Astrocyte of the spinal cord (primary cell): ENCODE measurements around the gene BUB3.

Source experiments
- DNase-seq: peaks from one replicate; pipeline ENCODE4 v3.0.0; 2011; ENCODE audit warnings: low read depth, low spot score
- H3K4me3 ChIP-seq: 2 replicates; pipeline ENCODE4 v1.5.1; 2011; ENCODE audit warnings: low read depth, mild to moderate bottlenecking, low read length, moderate library complexity
- CTCF ChIP-seq: IDR thresholded peaks from 2 replicates; pipeline ENCODE4 v1.5.1; 2012; ENCODE audit warnings: low read depth, mild to moderate bottlenecking, low read length, inconsistent platforms
- in situ Hi-C: cut with HindIII; loops from 2 replicates; pipeline ENCODE4 v1.10.0; 2017; ENCODE audit warnings: low sequenced_read_pairs

BUB3 gene

DNA sequence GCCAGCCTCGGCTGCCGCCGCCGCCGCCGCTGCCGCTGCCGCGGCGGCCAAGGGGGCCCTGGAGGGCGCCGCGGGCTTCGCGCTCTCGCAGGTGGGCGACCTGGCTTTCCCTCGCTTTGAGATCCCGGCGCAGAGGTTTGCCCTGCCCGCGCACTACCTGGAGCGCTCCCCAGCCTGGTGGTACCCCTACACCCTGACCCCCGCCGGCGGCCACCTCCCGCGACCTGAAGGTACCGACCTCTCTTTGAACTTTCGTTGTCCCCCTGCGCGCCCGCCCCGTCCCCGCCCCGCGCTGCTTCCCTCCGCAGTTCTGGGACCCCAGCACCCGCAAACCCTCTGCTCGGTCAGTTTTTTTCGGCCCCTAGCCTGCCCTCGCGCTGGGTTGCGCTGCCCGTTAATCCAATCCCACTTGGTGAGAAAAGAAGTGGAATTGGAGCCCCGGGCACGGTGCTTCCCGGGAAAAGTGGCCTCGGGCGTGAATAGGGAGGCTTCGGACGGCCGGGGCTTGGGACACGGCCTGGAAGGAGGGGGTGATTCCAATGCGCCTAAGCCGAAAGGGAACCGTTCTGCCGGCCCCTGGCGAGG is 17.9 kb upstream of the BUB3 start:
- DNase-seq: no peak
- TF ChIP-seq CTCF: no peak
- in situ Hi-C loops: no loop called here
- no peak overlapping the region for H3K4me3 ChIP-seq

GRCh38 chr10:123136806-123137642 is 17.2 kb upstream of the BUB3 start:
- DNase-seq: no peak
- no peak overlapping the region for H3K4me3 ChIP-seq
- TF ChIP-seq CTCF: no peak
- in situ Hi-C loops: no loop called here

DNA sequence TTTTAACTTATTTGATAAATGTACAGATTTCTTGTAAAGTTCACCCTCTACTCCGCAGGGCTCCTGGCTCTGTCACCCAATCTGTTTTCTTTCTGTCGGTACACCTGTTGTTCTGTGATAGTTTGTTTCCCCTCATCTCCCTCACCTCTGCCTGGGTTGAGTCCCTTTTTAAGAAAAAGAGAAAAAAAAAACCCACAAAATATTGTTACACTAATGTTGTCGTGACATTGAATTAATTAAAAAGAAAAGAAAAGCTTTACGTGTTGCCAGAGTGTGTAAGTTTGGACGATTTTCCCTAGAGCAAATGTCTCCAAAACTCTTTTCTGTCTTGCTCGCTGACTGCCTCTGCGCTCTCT is 15.1 kb upstream of the BUB3 start:
- in situ Hi-C loops: no loop called here
- no peak for TF ChIP-seq CTCF

DNA sequence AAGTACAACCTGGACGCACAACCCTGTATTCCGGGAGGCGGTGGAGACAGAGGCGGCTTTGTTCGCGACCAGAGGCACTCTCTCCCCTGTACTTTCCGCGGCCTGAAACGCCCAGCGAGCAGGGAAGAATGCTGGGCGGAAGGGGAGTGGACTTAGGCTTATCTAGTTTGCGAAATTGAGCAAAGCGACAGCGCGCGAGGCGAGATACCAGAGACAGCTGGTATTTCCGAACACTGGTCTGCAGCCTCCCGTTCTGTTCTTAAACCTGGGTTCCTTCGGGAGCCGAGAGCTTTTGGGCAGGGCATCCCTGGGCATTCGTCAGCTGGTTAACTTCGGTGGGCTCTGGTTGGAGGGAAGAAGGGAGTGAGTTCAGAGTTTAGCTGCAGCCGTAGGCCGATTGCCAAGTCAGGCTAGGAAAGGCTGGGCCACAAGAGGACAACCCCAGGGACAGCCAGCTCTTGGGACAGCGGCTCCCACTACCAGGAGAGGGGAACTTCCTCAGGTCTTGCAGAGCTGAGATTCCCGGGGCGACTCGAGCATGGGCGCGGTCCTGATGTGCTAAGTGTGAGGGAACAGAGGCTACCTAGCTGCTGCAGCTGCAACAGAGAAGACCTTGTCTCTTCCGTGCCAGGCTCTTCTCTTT is 14.6 kb upstream of the BUB3 start:
- no peak for TF ChIP-seq CTCF
- no peak for DNase-seq
- no peak overlapping the region for H3K4me3 ChIP-seq
- in situ Hi-C loops: no loop called here

More for the DNA sequence above, 15.1 kb upstream of the BUB3 start:
- DNase-seq: no peak
- no peak overlapping the region for H3K4me3 ChIP-seq

DNA sequence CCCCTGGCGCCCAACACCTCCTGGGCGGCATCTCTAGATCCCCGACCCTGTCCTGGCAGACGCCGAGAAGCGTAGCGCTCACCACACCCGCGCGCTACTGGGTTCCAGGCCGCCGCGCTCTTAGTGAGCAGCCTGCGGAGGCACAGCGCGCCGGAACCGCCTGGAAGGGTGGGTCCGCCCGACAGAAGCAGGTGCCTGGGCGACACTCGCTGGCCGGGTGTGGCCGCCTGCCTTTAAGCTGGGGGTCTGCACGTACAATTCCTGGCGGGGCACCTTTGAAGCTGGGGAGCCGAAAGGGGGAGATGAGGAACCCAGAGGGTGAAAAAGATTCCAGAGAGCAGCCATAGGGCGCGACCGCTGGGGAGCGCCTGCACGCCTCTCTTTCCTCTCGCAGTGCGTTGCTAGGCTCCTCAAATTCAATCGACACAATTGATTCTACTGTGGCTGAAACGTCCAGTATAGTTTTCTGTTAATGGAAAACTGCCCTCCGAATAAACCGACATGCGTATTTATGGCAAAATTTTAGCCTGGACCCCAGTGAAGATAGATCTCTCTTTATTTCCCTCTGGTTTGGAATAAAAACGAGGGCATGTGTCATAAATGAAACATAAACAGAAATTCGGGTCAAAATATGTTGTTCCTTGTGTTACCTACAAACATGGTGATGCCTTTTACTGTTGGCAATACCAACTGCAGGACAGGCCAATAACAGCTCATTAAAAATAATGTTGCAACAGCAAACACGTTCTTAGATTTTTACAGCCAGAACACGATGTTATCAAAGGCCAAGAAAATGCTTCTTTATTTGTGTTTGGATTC is 13.8 kb upstream of the BUB3 start:
- DNase-seq: no peak

More for the DNA sequence above, 13.8 kb upstream of the BUB3 start:
- in situ Hi-C loops: no loop called here
- TF ChIP-seq CTCF: no peak
- H3K4me3 ChIP-seq: no peak overlapping the region
